Endodermal cell (in vitro differentiated cells): ENCODE data around the gene IL31. TPM values are rescaled to one million over a fixed set of nuclear protein-coding genes. Genes with fewer than 3 reads are reported as not detected.

ENCODE experiments used
- DNase-seq: peaks from one replicate; pipeline ENCODE4 v3.0.0-alpha.2; 2017
- H3K27ac ChIP-seq: 2 replicates; pipeline ENCODE4 v1.5.1; 2013; ENCODE audit warnings: mild to moderate bottlenecking, low read depth, low read length, moderate library complexity
- H3K27me3 ChIP-seq: 2 replicates; pipeline ENCODE4 v1.6.1; 2013; ENCODE audit warnings: mild to moderate bottlenecking, low read length, moderate library complexity; ENCODE audit not compliant: insufficient read depth, control insufficient read depth, poor library complexity, severe bottlenecking
- H3K36me3 ChIP-seq: 2 replicates; pipeline ENCODE4 v1.7.0; 2013; ENCODE audit warnings: mild to moderate bottlenecking, low read length, moderate library complexity; ENCODE audit not compliant: control insufficient read depth, insufficient read depth
- H3K4me1 ChIP-seq: one replicate; pipeline ENCODE4 v1.7.0; 2013; ENCODE audit warnings: low read length; ENCODE audit not compliant: control insufficient read depth, insufficient read depth
- H3K4me3 ChIP-seq: 2 replicates; pipeline ENCODE4 v1.5.1; 2013; ENCODE audit warnings: mild to moderate bottlenecking, low read length, moderate library complexity
- H3K9ac ChIP-seq: 2 replicates; pipeline ENCODE4 v1.6.1; 2013; ENCODE audit warnings: mild to moderate bottlenecking, low read length, moderate library complexity; ENCODE audit not compliant: poor library complexity, severe bottlenecking; ENCODE audit errors: extremely low read depth
- H3K9me3 ChIP-seq: 2 replicates; pipeline ENCODE4 v1.6.1; 2013; ENCODE audit warnings: mild to moderate bottlenecking, low read length, moderate library complexity; ENCODE audit not compliant: control insufficient read depth
- H3K27ac Mint-ChIP-seq: 2 replicates; pipeline ENCODE4 v1.8.0; 2020; ENCODE audit warnings: mixed read lengths
- H3K27me3 Mint-ChIP-seq: 2 replicates; pipeline ENCODE4 v1.8.0; 2021; ENCODE audit warnings: mild to moderate bottlenecking, mixed read lengths; ENCODE audit not compliant: insufficient read depth
- H3K36me3 Mint-ChIP-seq: 2 replicates; pipeline ENCODE4 v1.8.0; 2020; ENCODE audit warnings: low read depth, mixed read lengths
- H3K4me1 Mint-ChIP-seq: 2 replicates; pipeline ENCODE4 v1.8.0; 2020; ENCODE audit warnings: mixed read lengths
- H3K4me3 Mint-ChIP-seq: 2 replicates; pipeline ENCODE4 v1.8.0; 2020; ENCODE audit warnings: mild to moderate bottlenecking, moderate library complexity, mixed read lengths
- H3K9me3 Mint-ChIP-seq: 2 replicates; pipeline ENCODE4 v1.8.0; 2020; ENCODE audit warnings: mild to moderate bottlenecking, mixed read lengths
- WGBS, 2 experiments: methylation state at CpG; one replicate each; pipeline versions ENCODE4 v1.1.5 to v1.1.7; 2013; ENCODE audit warnings: missing lambda C conversion rate in 2 of 2, mixed read lengths in 1 of 2; ENCODE audit not compliant: insufficient coverage in 1 of 2, insufficient read length in 1 of 2; 5-methylcytosine and 5-hydroxymethylcytosine counted together
- total RNA-seq, 2 donors: library from RNA; stranded (reverse); fragmentation: NEBNext Ultra II Directional in 1 of 2; extraction: Animal tissue kit (Norgen Biotek cat#: 25700) in 1 of 2; gene quantifications; 2 replicates in 1 of 2; 3 replicates in 1 of 2; pipeline ENCODE4 v1.2.1, GENCODE V29; 2021
- TF ChIP-seq, protein P1 (sequence below): fragments of 200-600 bp; sonication (generic); conservative IDR thresholded peaks from 2 replicates; pipeline ENCODE4 v1.5.0; 2021; ENCODE audit warnings: antibody characterized with exemption, mild to moderate bottlenecking

IL31 gene
- total RNA-seq, 2 donors from 2014 or later = not detected

GRCh38 chr12:122161682-122162081 lies 12.3 kb downstream of the IL31 start:
- TF ChIP-seq, protein P1, sequence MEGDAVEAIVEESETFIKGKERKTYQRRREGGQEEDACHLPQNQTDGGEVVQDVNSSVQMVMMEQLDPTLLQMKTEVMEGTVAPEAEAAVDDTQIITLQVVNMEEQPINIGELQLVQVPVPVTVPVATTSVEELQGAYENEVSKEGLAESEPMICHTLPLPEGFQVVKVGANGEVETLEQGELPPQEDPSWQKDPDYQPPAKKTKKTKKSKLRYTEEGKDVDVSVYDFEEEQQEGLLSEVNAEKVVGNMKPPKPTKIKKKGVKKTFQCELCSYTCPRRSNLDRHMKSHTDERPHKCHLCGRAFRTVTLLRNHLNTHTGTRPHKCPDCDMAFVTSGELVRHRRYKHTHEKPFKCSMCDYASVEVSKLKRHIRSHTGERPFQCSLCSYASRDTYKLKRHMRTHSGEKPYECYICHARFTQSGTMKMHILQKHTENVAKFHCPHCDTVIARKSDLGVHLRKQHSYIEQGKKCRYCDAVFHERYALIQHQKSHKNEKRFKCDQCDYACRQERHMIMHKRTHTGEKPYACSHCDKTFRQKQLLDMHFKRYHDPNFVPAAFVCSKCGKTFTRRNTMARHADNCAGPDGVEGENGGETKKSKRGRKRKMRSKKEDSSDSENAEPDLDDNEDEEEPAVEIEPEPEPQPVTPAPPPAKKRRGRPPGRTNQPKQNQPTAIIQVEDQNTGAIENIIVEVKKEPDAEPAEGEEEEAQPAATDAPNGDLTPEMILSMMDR = no peak
- no peak overlapping the region for H3K27ac Mint-ChIP-seq
- H3K36me3 Mint-ChIP-seq = no peaks in the 10 kb centered on the region

DNA sequence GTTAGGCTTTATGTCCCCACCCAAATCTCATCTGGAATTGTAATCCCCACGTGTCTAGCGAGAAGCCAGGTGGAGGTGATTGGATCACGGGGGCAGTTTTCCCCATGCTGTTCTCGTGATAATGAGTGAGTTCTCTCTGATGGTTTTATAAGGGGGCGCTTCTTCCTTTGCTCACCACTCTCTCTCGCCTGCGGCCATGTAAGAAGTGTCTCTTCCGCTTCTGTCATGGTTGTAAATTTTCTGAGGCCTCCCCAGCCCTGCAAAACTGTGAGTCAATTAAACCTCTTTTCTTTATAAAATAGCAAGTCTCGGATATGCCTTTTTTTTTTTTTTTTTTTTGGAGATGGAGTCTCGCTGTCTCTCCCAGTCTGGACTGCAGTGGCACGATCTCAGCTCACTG lies 13.3 kb downstream of the IL31 start:
- Histone ChIP-seq H3K9ac (no peak overlapping the region), H3K27ac (no peak overlapping the region), H3K4me1 (no peaks in the 10 kb centered on the region), H3K27me3 (no peaks in the 10 kb centered on the region), H3K36me3 (no peaks in the 10 kb centered on the region), H3K4me3 (no peak overlapping the region), H3K9me3 (no peaks in the 10 kb centered on the region)
- no peaks in the 10 kb centered on the region for H3K36me3 Mint-ChIP-seq
- H3K27ac Mint-ChIP-seq = no peak overlapping the region
- TF ChIP-seq, protein P1 = no peak
- no peak overlapping the region for H3K4me3 Mint-ChIP-seq
- peaks cover 5% of the 10 kb centered on the region for H3K4me1 Mint-ChIP-seq
- peaks cover 2% of the 10 kb centered on the region for H3K27me3 Mint-ChIP-seq
- peaks cover 19% of the 10 kb centered on the region for H3K9me3 Mint-ChIP-seq
- no peak for DNase-seq
- 86 to 91% methylated on average over 8 to 9 of the region's 11 CpGs for WGBS, 2 experiments

More at GRCh38 chr12:122161682-122162081, 12.3 kb downstream of the IL31 start:
- no peak overlapping the region for H3K4me3 Mint-ChIP-seq
- peaks cover 2% of the 10 kb centered on the region for H3K27me3 Mint-ChIP-seq
- DNase-seq = no peak
- no peaks in the 10 kb centered on the region for H3K4me1 Mint-ChIP-seq
- H3K27me3 ChIP-seq = no peaks in the 10 kb centered on the region
- no peak overlapping the region for H3K4me3 ChIP-seq
- 92 to 100% methylated on average over 6 to 7 of the region's 8 CpGs for WGBS, 2 experiments
- H3K9me3 ChIP-seq = no peaks in the 10 kb centered on the region
- no peaks in the 10 kb centered on the region for H3K4me1 ChIP-seq
- no peak overlapping the region for H3K27ac ChIP-seq
- H3K36me3 ChIP-seq = no peaks in the 10 kb centered on the region
- H3K9ac ChIP-seq = no peak overlapping the region
- peaks cover 19% of the 10 kb centered on the region for H3K9me3 Mint-ChIP-seq

DNA sequence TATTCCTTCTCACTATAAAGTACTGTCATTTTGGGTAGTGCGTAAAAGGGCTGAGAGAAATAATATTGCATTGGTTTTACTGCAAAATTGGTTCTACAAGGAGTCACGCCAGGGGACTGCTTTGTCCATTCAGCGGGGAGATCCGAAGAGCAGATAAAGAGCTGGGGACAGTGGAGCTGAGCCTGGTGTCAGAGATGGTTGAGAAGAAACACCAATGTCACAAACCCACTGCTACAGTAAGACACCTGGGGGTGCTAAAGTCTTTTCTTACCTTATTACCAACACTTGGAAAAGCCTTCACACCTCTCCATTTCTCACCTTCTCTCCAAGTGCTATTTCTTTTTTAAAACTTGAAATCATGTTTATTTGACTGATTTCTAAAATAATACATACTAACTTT lies 14.1 kb downstream of the IL31 start:
- Histone ChIP-seq H3K36me3 (no peaks in the 10 kb centered on the region), H3K9ac (no peak overlapping the region), H3K27me3 (no peaks in the 10 kb centered on the region), H3K4me1 (no peaks in the 10 kb centered on the region), H3K9me3 (no peaks in the 10 kb centered on the region), H3K27ac (no peak overlapping the region), H3K4me3 (no peak overlapping the region)
- H3K27me3 Mint-ChIP-seq = peaks cover 2% of the 10 kb centered on the region
- H3K36me3 Mint-ChIP-seq = no peaks in the 10 kb centered on the region
- H3K27ac Mint-ChIP-seq = no peak overlapping the region
- no peak for DNase-seq
- peaks cover 10% of the 10 kb centered on the region for H3K4me1 Mint-ChIP-seq
- no peak overlapping the region for H3K4me3 Mint-ChIP-seq
- H3K9me3 Mint-ChIP-seq = peaks cover 19% of the 10 kb centered on the region
- TF ChIP-seq, protein P1 = peak; percentile 52
- 54 to 56% methylated on average over 4 of the region's 4 CpGs for WGBS, 2 experiments
